Measurements from ENCODE around the gene HORMAD2.

- no peak for TF ChIP-seq POLR2AphosphoS5 (IDR thresholded peaks at IDR 0.05; ENCODE audit: low read depth, low read length)
- TF ChIP-seq TAF1 (IDR thresholded peaks at IDR 0.05; ENCODE audit: borderline replicate concordance, insufficient read depth, low read length) = no peak
- no peak for TF ChIP-seq REST (IDR thresholded peaks at IDR 0.05; ENCODE audit: insufficient read depth in 1 of 2, low read depth in 2 of 2, low read length in 2 of 2)
Measured at GRCh38 chr22:30169002-30169401, 88.7 kb downstream of the HORMAD2 start.

All from PFSK-1 (cell line).